GM12878 (cell line): ENCODE data around the gene CORO7.

Experiments used
- EZH2 ChIP-seq: IDR thresholded peaks from 2 replicates; pipeline ENCODE4 v1.6.1; 2012; ENCODE audit warnings: low read depth, mild to moderate bottlenecking, control low read depth, inconsistent platforms, low read length, borderline replicate concordance; ENCODE audit not compliant: control insufficient read depth
- NFXL1 ChIP-seq: fragments of 450-650 bp; IDR thresholded peaks from 2 replicates; pipeline ENCODE4 v1.6.1; 2017; ENCODE audit warnings: antibody characterized with exemption, mild to moderate bottlenecking, borderline replicate concordance
- TF ChIP-seq, protein P1 (sequence below): fragments of 450-650 bp; IDR thresholded peaks from 2 replicates; pipeline ENCODE4 v1.6.1; 2016; ENCODE audit warnings: mild to moderate bottlenecking, moderate library complexity, borderline replicate concordance
- TF ChIP-seq, protein P2 (sequence below), 3 experiments: IDR thresholded peaks in 2 of 3; conservative IDR thresholded peaks in 1 of 3; 2 replicates each; pipeline ENCODE4 v1.5.1; 2011; ENCODE audit warnings: low read depth in 3 of 3, low read length in 3 of 3, mild to moderate bottlenecking in 3 of 3, control low read depth in 2 of 3, moderate library complexity in 2 of 3, inconsistent platforms in 1 of 3, mixed read lengths in 1 of 3; ENCODE audit not compliant: control insufficient read depth in 2 of 3, insufficient read depth in 1 of 3; ENCODE audit errors: extremely low read depth in 1 of 3

DNA sequence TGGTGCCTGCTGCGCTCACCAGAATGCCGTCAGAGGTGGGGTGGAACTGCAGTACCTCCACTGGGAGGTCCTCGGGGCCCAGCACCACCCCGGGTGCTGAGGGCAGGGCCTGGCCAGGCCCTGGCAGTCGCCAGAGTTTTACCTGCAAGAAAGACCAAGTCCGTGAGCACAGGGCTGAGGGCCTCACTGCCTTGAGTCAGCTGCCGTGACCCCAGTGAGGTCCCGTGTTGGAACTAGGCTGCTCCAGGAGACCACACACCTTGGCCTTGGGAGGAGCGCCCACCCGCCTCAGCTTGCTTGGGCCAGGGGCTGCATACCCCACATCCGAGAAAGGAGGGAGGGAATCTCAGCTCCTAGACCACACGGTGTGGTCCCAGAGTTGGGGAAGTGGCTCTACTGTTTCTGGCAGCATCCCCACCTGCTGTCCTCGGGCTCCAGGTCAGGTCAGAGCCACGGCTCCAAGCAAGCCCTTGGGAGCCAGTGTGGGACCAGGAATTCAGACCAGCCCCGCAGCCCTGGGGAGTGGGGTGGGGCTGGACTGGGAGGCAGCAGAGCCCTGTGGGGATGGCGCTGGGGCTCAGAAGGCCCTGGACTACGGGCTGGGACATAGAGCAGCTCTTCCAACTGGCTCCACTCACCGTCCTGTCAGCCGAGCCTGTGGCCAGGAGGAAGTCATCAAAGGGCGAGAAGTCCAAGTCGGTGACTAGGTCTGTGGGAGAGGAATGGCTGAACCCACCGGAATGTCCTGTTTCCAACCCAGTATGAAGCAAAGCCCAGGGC, 8.7 kb downstream of the CORO7 start:
- no peak for TF ChIP-seq NFXL1
- TF ChIP-seq, protein P1, sequence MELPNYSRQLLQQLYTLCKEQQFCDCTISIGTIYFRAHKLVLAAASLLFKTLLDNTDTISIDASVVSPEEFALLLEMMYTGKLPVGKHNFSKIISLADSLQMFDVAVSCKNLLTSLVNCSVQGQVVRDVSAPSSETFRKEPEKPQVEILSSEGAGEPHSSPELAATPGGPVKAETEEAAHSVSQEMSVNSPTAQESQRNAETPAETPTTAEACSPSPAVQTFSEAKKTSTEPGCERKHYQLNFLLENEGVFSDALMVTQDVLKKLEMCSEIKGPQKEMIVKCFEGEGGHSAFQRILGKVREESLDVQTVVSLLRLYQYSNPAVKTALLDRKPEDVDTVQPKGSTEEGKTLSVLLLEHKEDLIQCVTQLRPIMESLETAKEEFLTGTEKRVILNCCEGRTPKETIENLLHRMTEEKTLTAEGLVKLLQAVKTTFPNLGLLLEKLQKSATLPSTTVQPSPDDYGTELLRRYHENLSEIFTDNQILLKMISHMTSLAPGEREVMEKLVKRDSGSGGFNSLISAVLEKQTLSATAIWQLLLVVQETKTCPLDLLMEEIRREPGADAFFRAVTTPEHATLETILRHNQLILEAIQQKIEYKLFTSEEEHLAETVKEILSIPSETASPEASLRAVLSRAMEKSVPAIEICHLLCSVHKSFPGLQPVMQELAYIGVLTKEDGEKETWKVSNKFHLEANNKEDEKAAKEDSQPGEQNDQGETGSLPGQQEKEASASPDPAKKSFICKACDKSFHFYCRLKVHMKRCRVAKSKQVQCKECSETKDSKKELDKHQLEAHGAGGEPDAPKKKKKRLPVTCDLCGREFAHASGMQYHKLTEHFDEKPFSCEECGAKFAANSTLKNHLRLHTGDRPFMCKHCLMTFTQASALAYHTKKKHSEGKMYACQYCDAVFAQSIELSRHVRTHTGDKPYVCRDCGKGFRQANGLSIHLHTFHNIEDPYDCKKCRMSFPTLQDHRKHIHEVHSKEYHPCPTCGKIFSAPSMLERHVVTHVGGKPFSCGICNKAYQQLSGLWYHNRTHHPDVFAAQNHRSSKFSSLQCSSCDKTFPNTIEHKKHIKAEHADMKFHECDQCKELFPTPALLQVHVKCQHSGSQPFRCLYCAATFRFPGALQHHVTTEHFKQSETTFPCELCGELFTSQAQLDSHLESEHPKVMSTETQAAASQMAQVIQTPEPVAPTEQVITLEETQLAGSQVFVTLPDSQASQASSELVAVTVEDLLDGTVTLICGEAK: no peak
- TF ChIP-seq, protein P2, sequence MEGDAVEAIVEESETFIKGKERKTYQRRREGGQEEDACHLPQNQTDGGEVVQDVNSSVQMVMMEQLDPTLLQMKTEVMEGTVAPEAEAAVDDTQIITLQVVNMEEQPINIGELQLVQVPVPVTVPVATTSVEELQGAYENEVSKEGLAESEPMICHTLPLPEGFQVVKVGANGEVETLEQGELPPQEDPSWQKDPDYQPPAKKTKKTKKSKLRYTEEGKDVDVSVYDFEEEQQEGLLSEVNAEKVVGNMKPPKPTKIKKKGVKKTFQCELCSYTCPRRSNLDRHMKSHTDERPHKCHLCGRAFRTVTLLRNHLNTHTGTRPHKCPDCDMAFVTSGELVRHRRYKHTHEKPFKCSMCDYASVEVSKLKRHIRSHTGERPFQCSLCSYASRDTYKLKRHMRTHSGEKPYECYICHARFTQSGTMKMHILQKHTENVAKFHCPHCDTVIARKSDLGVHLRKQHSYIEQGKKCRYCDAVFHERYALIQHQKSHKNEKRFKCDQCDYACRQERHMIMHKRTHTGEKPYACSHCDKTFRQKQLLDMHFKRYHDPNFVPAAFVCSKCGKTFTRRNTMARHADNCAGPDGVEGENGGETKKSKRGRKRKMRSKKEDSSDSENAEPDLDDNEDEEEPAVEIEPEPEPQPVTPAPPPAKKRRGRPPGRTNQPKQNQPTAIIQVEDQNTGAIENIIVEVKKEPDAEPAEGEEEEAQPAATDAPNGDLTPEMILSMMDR (IDR thresholded peaks at IDR 0.05 in 2 of 3, conservative IDR thresholded peaks at IDR 0.05 in 1 of 3; ENCODE audit: control insufficient read depth in 2 of 3, extremely low read depth in 1 of 3, insufficient read depth in 1 of 3, low read depth in 3 of 3, low read length in 3 of 3): no peak
- TF ChIP-seq EZH2: no peak
